GM21390 (cell line): Measurements from ENCODE around the gene BRICD5.
A peak's percentile ranks its signal among the peaks of the same experiment; 100 is the strongest.
"Not testable (repeated sequence)": the region's sequence is repeated elsewhere in the genome, so short reads cannot be mapped to it uniquely, and the experiment has no call there.

Experiments
- ATAC-seq: cut with Tn5 transposase; IDR thresholded peaks from one replicate; pipeline ENCODE4 v1.9.1; 2021; ENCODE audit not compliant: unreplicated experiment

The BRICD5 gene

DNA sequence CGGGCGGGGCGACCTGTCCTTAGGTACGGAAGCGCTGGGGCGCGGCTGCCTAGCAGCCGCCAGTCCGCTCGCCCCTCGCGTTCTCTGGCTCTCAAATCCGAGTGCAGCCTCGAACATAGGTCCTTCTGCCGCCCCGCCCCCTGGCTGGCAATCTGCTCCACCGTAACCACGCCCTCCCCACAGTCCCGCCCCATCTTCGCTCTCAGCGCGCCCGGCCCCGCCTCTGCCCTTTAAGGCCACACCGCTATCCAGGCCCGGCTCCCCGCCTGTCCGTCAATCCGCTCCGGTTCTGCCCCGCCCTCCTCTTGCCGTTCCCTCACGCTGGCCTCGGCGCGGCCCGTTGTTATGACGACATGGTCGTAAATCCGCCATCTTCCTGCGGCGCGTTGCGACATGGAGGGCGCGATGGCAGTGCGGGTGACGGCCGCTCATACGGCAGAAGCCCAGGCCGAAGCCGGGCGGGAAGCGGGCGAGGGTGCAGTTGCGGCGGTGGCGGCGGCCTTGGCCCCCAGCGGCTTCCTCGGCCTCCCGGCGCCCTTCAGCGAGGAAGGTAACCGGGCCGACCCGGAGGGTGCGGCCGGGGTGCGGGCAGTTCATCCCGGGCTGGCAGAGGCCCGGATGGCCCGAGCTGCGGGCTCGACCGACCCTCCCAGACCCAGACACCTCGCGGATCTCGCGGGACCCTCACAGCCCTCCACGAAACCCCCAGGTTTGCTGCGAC, 12.7 kb upstream of the BRICD5 start, which contains the start of gene E4F1:
E4F1 (plus strand) TSS at position 371 of the 721 bp plus-strand sequence; CDS start at position 394, 23 bp downstream.
- peak; percentile 86 for ATAC-seq

DNA sequence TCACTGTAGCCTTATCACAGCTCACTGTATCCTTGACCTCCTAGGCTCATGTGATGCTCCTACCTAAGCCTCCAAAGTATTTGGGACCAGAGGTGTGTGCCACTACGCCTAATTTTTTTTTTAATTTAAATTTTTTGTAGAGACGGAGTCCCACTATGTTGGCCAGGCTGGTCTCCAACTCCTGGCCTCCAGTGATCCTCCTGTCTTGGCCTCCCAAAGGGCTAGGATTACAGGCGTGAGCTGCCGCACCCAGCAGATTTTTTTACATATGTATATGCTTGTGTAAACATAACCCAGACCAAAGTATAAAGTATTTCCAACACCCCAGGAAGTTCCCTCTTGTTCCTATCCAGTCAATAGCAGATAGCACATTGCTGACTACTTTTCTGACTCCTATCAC, 5.7 kb upstream of the BRICD5 start:
- ATAC-seq, result no peak

DNA sequence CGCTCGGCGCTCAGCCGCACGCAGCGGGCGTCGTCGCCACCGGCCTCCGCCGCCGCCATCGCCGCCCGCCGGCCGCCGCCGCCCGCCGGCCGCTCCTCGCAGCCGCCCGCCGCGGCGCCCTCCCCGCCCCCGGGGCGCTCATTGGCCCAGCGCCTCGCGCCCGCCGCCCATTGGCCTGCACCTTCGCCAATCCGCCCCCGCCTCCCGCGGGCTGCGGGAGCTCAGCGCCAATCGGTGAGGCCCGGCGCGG, 4.0 kb upstream of the BRICD5 start, which contains the start of gene PGP:
PGP (minus strand) TSS at position 122 of the 250 bp plus-strand sequence; CDS start at position 59, 63 bp downstream.
- peak; percentile 71 for ATAC-seq

DNA sequence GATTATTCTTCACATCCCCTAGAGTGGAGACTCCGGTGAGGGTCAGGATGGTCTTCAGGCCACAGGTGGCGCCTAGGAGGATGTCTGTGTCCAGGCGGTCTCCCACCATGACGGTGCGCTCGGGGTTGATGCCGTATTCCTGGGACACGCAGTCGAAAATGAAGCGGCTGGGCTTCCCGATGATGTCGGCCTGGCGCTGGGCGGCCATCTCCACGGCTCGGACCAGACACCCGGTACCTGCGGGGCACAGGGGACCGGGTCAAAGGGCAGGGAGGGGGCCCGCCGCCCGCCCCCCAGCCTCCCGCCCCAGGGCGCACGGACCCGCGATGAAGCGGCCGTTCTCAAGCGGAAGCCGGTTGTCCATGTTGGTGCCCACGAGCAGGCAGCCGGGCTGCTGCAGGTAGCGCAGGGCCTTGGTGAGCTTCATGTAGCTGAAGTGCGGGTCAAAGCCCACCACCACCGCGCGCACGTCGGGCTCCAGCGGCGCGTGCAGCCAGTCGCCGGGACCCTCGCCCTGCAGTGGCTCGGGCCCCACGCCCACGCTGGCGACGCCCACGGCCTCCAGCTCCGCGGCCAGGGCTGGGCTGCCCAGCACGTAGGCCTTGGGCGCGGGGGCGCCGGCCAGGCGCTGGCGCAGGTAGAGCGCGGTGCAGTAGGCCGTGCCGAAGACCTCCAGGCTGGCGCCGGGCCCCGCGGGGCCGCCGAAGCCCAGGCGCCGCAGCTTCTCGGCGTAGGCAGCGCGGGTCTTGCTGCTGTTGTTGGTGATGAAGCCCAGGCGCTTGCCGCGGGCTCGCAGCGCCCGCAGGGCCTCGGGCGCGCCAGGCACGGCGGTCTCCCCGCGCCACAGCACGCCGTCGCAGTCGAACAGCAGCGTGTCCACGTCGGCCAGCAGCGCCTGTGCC, 3.4 kb upstream of the BRICD5 start:
- no peak for ATAC-seq

DNA sequence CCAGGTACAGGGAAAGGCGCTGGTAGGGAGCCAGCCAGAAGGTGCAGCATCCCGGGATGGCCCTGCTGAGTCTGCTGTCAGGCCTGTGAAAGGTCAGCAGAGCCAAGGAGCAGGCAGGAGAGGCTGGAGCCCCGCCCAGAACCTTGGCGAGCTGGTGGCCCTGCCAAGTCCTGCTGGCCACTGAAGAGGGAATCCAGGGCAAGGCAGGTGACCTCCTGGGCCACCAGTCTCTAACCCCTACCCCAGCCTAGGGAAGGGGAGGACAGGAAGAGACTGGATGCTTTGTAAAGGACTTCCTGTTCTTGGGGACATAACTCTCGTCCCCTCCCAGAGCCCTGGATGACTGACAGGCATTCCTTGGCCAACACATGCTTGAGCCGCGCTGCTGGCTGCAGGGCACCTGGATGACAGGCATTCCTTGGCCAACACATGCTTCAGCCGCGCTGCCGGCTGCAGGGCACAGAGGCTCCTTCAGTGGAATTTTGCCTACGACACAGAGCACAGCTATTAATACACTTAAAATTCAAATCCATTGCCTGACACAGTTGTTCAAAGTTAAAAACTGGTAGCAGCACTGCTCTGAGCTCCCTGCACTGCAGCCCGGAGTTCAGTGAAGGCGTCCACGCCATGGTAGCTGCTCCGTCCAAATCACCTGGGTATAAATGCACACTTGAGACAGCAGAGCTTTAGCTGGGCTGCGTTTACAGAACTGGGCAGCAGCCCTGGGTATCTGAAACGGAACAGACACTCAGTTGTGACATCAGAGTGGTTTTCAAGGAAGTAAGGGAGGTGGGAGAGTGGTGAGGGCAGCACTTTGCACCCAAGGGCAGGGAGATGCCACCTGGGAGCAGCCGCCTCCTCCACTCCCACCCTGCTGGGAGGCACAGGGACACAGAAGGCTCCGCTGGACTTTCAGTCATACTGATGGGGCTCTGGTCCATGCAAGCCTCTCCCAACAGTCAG, 2.0 kb upstream of the BRICD5 start:
- no peak for ATAC-seq

DNA sequence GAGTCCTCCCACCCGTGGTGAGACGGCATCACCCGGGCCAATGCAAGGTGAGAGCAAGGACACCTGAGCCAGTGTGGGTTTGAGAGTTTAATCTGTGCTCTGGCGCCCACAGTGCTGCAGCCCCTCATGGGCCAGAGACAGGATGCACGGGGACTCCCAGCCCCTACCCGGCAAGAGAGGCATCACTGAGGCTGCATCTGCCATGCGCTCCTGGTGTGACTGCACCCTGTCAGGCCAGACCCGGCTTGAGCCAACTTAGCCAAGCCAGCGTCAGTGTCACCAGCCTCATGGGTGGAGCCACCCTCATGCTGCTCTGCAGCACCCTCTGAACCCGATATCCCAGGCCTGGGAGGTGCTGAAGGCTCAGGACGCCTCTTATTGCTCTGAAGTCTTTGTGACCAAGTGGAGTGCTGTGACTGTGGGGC, 1.3 kb upstream of the BRICD5 start:
- no peak for ATAC-seq

DNA sequence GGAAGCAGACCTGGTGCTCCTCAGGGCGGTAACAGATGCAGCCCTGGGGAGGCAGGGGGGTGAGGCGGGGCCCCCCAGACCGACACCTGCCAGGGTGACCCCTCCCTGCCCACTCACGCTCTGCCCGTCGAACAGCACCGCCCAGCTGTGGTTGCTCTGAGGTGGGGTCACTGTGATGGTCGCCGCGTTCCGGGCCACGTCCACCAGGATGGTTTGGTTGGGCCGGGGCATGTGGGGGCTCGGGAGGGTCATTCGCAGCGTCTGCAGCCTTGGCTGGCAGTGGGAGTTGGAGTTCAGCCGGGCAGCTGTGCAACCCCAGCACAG, 692 bp downstream of the BRICD5 start:
- ATAC-seq, result no peak

DNA sequence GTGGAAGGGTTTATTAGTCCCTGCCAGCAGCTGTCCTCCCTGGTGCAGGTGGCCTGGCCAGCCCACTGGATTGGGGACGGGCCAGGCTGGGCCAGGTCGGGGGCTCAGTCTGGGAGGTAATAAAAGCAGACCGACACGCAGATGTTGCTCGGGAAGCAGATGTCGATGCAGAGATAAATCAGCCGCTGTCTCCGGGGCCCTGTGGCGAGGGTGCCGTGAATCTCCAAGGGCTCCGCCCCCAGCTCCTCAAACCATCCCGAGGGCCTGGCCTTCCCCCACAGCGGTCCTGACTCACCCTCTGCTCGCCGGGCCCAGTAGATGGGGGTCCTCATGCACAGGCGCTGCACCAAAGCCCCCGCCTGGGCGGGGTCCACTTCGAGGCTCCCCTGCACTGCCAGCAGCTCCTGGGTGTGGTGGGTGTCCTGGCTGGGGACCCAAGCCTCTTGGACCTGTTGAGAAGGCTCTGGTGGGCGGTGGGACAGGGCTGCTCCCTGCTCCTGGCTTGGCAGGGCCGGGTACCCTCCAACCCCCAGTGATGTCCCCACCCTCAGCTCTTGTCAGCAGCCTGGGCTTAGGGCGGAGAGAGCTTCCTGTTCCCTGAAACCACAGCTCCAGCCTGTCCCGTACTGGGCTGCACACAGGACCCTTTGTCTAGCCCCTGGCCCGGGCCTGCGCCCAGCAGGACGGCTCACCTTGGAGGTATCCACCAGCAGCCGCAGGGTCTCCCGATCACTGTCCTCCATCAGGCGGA, 1.2 kb downstream of the BRICD5 start:
- ATAC-seq, result no peak

DNA sequence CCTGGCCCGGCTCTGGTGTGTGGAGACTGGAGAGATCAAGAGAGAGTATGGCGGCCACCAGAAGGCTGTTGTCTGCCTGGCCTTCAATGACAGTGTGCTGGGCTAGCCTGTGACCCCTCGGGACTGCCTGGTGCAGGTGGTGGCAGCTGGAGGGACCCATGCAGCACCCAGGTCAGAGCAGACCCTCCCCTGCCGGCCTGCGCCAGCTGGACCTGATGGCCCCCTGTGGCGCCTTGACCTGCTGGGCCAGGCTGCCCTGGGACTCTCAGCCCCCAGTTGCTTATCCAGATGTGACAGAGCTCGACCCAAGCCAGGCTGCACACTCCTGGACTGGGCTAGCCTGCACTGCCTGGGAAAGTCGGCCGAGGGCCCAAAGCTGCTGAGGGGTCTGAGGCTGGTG, 1.9 kb downstream of the BRICD5 start:
- no peak for ATAC-seq

DNA sequence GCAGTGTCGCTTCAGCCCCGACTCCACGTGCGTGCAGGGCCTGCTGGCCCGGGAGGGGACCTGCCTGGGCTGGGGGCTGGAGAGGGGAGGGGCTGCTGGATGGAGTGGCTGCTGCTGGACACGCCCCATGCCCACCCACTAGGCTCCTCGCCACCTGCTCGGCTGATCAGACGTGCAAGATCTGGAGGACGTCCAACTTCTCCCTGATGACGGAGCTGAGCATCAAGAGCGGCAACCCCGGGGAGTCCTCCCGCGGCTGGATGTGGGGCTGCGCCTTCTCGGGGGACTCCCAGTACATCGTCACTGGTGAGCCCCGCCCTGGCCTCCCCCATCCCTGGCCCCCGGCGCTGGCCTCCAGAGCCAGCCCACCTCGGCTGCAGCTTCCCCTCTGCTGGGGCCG, 2.4 kb downstream of the BRICD5 start:
- ATAC-seq, result no peak

DNA sequence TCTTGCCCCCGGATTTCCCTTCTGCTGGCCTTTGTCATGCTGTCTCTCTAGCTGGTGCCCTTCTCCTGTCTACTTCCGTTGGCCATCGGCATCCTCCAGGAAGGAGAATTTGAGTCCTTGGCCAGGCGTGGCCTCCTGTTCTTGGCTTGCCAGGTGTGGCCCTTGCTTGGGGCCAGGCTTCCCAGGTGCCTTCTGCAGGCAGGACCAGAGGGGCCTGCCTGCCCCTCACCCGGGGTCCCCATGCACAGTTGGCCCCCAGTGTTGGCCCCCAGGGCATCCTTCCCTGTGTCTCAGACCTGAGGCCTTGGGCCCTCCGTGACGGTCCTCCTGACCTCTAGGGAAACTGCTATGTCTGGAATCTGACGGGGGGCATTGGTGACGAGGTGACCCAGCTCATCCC, 2.8 kb downstream of the BRICD5 start:
- ATAC-seq, result no peak

DNA sequence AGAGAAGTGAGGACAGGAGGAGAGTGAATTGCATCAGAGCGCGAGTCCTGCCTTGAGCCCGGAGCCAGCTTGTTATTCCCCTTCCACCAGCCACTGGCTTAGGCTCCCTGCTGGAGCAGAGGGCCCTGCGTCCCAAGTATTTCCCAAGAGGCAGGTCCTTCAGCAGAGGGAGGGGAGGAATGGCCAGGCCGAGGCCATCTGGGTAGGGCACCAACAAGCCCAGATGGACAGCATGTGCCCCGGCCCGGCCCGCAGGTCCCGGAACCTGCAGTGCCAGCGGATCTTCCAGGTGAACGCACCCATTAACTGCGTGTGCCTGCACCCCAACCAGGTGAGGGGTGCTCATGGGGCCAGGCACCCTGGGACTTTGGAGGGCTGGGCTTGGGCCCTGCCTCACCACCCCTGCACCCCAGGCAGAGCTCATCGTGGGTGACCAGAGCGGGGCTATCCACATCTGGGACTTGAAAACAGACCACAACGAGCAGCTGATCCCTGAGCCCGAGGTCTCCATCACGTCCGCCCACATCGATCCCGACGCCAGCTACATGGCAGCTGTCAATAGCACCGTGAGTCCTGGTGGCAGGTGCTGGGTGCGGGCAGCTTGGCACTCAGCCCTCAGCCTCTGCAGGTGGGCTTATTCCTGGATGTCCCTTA, 3.8 kb downstream of the BRICD5 start:
- no peak for ATAC-seq

DNA sequence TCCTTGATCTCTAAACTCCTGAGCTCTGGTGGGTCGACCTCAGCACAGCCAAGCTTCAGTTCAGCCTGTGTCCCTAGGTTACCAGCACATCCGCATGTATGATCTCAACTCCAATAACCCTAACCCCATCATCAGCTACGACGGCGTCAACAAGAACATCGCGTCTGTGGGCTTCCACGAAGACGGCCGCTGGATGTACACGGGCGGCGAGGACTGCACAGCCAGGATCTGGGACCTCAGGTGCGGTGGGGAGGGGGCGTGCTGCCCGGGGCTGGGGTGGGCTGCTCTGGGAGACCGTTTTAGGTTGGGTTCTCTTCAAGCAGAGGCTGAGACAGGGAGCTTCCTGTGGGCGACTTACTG, 4.3 kb downstream of the BRICD5 start:
- ATAC-seq, result peak; percentile 6

DNA sequence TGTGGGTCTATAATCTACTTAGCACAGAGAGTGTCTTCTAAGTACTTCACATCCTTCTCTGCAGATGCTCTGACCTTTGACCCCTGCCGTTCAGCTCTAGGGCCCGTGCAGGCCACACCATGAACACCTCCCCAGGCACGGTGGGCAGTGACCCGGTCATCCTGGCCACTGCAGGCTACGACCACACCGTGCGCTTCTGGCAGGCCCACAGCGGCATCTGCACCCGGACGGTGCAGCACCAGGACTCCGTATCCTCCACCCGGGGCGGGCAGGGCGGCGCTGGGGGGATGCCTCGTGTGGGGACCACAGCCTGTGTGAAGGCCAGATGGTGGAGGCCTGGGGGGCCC, 4.7 kb downstream of the BRICD5 start:
- peak; percentile 11 for ATAC-seq

DNA sequence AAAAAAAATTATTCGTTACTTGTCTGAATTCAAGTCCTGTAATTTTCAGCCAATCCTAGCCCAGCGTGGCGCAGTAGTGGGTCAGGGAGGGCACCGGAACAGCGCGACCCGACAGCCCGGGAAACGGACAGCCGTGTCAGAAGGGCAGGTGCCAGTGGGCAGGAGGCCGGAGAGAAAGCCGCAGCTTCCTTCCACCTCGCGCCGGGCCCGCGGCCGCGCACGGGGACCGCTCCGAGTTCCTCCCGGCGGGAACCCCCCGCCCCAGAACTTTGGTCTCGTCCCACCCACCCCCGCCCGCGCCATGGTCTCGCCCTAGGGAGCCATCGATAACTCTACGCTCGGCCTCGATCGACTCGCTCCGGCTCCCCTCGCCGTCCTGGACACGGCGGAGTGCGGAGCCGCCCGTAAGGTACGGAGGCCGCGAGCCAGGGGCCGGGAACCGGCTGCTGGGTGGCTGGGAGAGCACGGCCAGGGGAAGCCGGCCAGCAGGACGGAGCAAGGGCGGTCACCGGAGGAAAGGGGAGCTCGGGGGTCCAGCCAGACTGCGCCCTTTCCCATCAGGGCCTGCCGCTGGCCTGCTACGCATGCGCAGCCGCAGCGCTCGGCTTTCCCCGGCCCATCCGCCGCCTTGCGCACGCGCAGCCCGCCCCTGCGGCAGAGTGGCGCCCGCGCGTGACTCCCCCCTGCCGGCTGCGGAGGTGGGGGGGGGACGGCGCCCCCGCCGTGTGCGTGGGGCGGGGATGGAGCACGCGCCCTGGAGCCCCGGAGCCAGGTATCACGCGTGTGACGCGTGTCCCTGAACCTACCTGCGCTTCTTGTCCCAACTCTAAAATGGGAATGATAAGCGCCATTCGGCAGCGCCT, 5.3 kb downstream of the BRICD5 start, which contains the start of gene MLST8:
MLST8 (plus strand) TSS at position 351 of the 863 bp plus-strand sequence. CDS start 632 bp downstream, outside the sequence.
- peak; percentile 51 for ATAC-seq

DNA sequence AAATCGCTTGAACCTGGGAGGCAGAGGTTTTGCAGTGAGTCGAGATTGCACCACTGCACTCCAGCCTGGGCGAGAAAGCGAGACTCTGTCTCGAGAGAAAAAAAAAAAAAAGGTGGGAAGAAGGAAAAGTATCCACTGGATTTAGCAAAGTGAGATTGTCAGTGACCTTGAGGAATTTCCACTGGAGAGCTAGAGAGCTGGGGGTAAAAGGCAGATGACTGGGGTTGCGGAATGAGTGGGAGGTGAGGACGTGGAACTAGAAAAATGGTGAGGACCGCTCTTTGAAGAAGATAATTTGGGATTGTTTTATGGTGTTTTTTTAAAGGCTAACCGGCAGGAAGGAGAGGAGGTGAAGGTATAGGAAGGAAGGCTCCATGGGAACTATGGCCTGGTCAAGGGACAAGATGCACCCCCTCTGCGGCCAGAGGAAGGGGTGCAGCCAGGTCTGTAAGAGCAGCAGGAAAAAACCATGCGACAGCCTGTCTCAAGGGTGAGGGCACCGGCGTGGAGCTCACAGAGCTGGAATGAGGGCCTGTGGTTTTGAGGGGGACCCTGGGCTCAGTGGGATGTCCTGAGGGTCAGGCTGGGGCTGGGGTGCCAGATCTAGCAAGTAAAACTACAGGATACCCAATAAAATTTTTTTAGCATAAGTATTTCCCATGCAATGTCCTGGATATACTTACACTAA, 6.1 kb downstream of the BRICD5 start:
- ATAC-seq, result no peak

DNA sequence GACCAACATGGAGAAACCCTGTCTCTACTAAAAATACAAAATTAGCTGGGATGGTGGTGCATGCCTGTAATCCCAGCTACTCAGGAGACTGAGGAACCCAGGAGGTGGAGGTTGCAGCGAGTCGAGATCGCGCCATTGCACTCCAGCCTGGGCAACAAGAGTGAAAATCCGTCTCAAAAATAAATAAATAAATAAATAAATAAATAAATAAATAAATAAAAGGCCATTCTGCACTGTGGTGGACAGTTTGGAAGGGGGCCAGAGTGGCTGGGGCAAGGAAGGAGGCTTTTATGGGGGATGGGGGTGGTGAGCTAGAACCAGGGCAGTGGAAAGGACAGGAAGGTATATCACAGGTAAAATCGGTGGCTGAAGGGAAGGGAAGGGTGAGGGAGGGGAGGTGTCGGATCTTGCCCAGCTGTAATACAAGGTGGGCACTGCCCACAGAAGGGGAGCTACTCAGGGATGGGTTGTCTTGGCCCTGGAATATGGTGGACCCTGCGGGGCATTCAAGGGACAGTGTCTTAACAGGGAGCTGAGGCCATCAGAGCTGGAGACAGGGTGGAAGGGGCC, 7.5 kb downstream of the BRICD5 start:
- ATAC-seq, result not testable (repeated sequence)

DNA sequence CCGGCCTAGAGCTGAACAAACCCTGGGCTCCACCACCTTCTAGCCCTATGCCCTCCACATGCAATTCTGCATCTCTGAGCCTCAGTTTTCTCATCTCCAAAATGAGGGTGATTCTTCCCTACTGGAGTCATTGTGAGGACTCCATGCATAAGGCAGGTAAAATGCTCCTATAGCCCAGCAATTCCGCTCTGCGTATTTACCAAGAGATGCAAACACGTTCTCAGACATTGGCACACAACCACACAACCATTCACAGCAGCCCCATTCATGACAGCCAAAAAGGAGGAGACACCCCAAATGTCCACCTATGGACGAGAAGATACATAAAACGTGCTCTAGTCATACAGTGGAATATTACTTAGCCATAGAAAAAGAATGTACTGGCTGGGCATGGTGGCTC, 10.3 kb downstream of the BRICD5 start:
- no peak for ATAC-seq
